B cell (primary cell): ENCODE results near the gene APOD.

ENCODE experiments used
- EZH2 ChIP-seq: IDR thresholded peaks from 2 replicates; pipeline ENCODE4 v1.6.1; 2012; ENCODE audit warnings: borderline replicate concordance, low read depth, mild to moderate bottlenecking, moderate library complexity, low read length; ENCODE audit not compliant: insufficient read depth, poor library complexity, severe bottlenecking
- TF ChIP-seq, protein P1 (sequence below): fragments of 200-600 bp; IDR thresholded peaks from one replicate; pipeline ENCODE4 v1.8.0; 2022; ENCODE audit warnings: antibody characterized with exemption, mild to moderate bottlenecking

DNA sequence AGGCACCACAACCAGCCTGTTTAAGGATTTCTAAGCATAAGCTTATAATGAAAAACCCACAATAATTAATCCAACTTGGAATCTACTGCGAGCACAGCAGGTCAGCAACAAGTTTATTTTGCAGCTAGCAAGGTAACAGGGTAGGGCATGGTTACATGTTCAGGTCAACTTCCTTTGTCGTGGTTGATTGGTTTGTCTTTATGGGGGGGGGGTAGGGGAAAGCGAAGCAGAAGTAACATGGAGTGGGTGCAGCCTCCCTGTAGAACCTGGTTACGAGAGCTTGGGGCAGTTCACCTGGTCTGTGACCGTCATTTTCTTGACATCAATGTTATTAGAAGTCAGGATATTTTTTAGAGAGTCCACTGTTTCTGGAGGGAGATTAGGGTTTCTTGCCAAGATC lies 15.1 kb downstream of the APOD start:
- TF ChIP-seq, protein P1, sequence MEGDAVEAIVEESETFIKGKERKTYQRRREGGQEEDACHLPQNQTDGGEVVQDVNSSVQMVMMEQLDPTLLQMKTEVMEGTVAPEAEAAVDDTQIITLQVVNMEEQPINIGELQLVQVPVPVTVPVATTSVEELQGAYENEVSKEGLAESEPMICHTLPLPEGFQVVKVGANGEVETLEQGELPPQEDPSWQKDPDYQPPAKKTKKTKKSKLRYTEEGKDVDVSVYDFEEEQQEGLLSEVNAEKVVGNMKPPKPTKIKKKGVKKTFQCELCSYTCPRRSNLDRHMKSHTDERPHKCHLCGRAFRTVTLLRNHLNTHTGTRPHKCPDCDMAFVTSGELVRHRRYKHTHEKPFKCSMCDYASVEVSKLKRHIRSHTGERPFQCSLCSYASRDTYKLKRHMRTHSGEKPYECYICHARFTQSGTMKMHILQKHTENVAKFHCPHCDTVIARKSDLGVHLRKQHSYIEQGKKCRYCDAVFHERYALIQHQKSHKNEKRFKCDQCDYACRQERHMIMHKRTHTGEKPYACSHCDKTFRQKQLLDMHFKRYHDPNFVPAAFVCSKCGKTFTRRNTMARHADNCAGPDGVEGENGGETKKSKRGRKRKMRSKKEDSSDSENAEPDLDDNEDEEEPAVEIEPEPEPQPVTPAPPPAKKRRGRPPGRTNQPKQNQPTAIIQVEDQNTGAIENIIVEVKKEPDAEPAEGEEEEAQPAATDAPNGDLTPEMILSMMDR, result no peak
- no peak for TF ChIP-seq EZH2
